Activated CD4-positive, alpha-beta memory T cell treated with anti-CD3 and anti-CD28 coated beads for 36 hours (primary cell): Measurements from ENCODE around the gene WDFY4. TPM values are rescaled to one million over a fixed set of nuclear protein-coding genes. Genes with fewer than 3 reads are reported as not detected.
A peak's percentile ranks its signal among the peaks of the same experiment; 100 is the strongest.

ENCODE experiments used
- CTCF ChIA-PET: fragments of 350-600 bp; sonication (Branson Sonifier 250); formaldehyde crosslinking; loops from one replicate; lab custom pipeline; 2021; ENCODE audit warnings: antibody characterized with exemption, inconsistent platforms; lab: Charles Lee
- POLR2A ChIA-PET: fragments of 350-600 bp; sonication (Branson Sonifier 250); formaldehyde crosslinking; loops from one replicate; lab custom pipeline; 2021; ENCODE audit warnings: antibody characterized with exemption; lab: Charles Lee
- DNase-seq: peaks from one replicate; pipeline ENCODE4 v3.0.0-alpha.2; 2020
- H3K27ac Mint-ChIP-seq: one replicate; pipeline ENCODE4 v1.8.0; 2021; ENCODE audit warnings: mixed read lengths
- H3K27me3 Mint-ChIP-seq: one replicate; pipeline ENCODE4 v1.8.0; 2021; ENCODE audit warnings: mixed read lengths
- H3K36me3 Mint-ChIP-seq: one replicate; pipeline ENCODE4 v1.8.0; 2021; ENCODE audit warnings: mixed read lengths
- H3K4me1 Mint-ChIP-seq: one replicate; pipeline ENCODE4 v1.8.0; 2021; ENCODE audit warnings: low read depth, mixed read lengths
- H3K4me3 Mint-ChIP-seq: one replicate; pipeline ENCODE4 v1.8.0; 2021; ENCODE audit warnings: mild to moderate bottlenecking, mixed read lengths
- H3K9me3 Mint-ChIP-seq: one replicate; pipeline ENCODE4 v1.8.0; 2021; ENCODE audit warnings: mixed read lengths
- intact Hi-C: fragments of 100-400 bp; cut with micrococcal nuclease; formaldehyde crosslinking; loops from one replicate; pipeline ENCODE4 v1.15.1; 2023
- total RNA-seq, 2 experiments: library from RNA; stranded (reverse); gene quantifications; one replicate each; pipeline ENCODE4 v1.2.3, GENCODE V29; 2021

The WDFY4 gene
- total RNA-seq, 2 experiments from 2014 or later, result not detected

GRCh38 chr10:48800007-48800675, 115.5 kb downstream of the WDFY4 start:
- CTCF ChIA-PET, result no interaction called here
- H3K27me3 Mint-ChIP-seq, result no peaks in the 10 kb centered on the region
- H3K9me3 Mint-ChIP-seq, result peaks cover 9% of the 10 kb centered on the region
- DNase-seq, result no peak
- intact Hi-C loops, result no loop called here
- H3K27ac Mint-ChIP-seq, result peak overlapping the region; percentile 25
- no peak overlapping the region for H3K4me3 Mint-ChIP-seq
- H3K4me1 Mint-ChIP-seq, result peaks cover 22% of the 10 kb centered on the region
- POLR2A ChIA-PET, result no interaction called here
- peaks cover 5% of the 10 kb centered on the region for H3K36me3 Mint-ChIP-seq

GRCh38 chr10:48801001-48801421, 116.3 kb downstream of the WDFY4 start:
- H3K4me3 Mint-ChIP-seq, result no peak overlapping the region
- H3K36me3 Mint-ChIP-seq, result peaks cover 5% of the 10 kb centered on the region
- DNase-seq, result no peak
- H3K27me3 Mint-ChIP-seq, result no peaks in the 10 kb centered on the region
- CTCF ChIA-PET, result no interaction called here
- POLR2A ChIA-PET, result no interaction called here
- H3K4me1 Mint-ChIP-seq, result peaks cover 24% of the 10 kb centered on the region
- intact Hi-C loops, result no loop called here
- no peak overlapping the region for H3K27ac Mint-ChIP-seq
- peaks cover 9% of the 10 kb centered on the region for H3K9me3 Mint-ChIP-seq

GRCh38 chr10:48802611-48803071, 118.0 kb downstream of the WDFY4 start:
- no peak for DNase-seq
- CTCF ChIA-PET, result interaction anchor here (1.0 kb wide), 1 partner anchor 716 kb away, joined by 3 read pairs; no protein-coding TSS in a partner anchor
- POLR2A ChIA-PET, result no interaction called here
- Mint-ChIP-seq H3K4me3 (no peak overlapping the region), H3K27ac (no peak overlapping the region), H3K27me3 (peaks cover 4% of the 10 kb centered on the region), H3K9me3 (peaks cover 9% of the 10 kb centered on the region), H3K4me1 (peaks cover 24% of the 10 kb centered on the region), H3K36me3 (peaks cover 5% of the 10 kb centered on the region)
- intact Hi-C loops, result no loop called here

- H3K4me3 Mint-ChIP-seq, result no peak overlapping the region
- H3K9me3 Mint-ChIP-seq, result peaks cover 9% of the 10 kb centered on the region
- CTCF ChIA-PET, result no interaction called here
- peaks cover 5% of the 10 kb centered on the region for H3K36me3 Mint-ChIP-seq
- no peak for DNase-seq
- H3K4me1 Mint-ChIP-seq, result peaks cover 24% of the 10 kb centered on the region
- POLR2A ChIA-PET, result no interaction called here
- peaks cover 4% of the 10 kb centered on the region for H3K27me3 Mint-ChIP-seq
- intact Hi-C loops, result no loop called here
- H3K27ac Mint-ChIP-seq, result no peak overlapping the region
Observed at GRCh38 chr10:48803801-48804584, 119.3 kb downstream of the WDFY4 start.

GRCh38 chr10:48804740-48805182, 120.1 kb downstream of the WDFY4 start:
- no peak overlapping the region for H3K4me3 Mint-ChIP-seq
- no peak overlapping the region for H3K27ac Mint-ChIP-seq
- POLR2A ChIA-PET, result no interaction called here
- no peak for DNase-seq
- CTCF ChIA-PET, result no interaction called here
- intact Hi-C loops, result no loop called here
- H3K36me3 Mint-ChIP-seq, result peaks cover 5% of the 10 kb centered on the region
- peaks cover 4% of the 10 kb centered on the region for H3K27me3 Mint-ChIP-seq
- peaks cover 22% of the 10 kb centered on the region for H3K4me1 Mint-ChIP-seq
- peaks cover 5% of the 10 kb centered on the region for H3K9me3 Mint-ChIP-seq

GRCh38 chr10:48805411-48805810, 120.7 kb downstream of the WDFY4 start:
- Mint-ChIP-seq H3K4me1 (peaks cover 17% of the 10 kb centered on the region), H3K27ac (no peak overlapping the region), H3K27me3 (peaks cover 4% of the 10 kb centered on the region), H3K9me3 (peaks cover under 1% of the 10 kb centered on the region), H3K4me3 (no peak overlapping the region), H3K36me3 (peaks cover under 1% of the 10 kb centered on the region)
- DNase-seq, result no peak
- intact Hi-C loops, result no loop called here
- CTCF ChIA-PET, result no interaction called here
- POLR2A ChIA-PET, result no interaction called here

- peaks cover 14% of the 10 kb centered on the region for H3K4me1 Mint-ChIP-seq
- intact Hi-C loops, result no loop called here
Observed at GRCh38 chr10:48805848-48806247, 121.2 kb downstream of the WDFY4 start.

GRCh38 chr10:48806342-48806741, 121.7 kb downstream of the WDFY4 start:
- H3K36me3 Mint-ChIP-seq, result no peaks in the 10 kb centered on the region
- DNase-seq, result no peak
- H3K4me3 Mint-ChIP-seq, result no peak overlapping the region
- H3K4me1 Mint-ChIP-seq, result peaks cover 9% of the 10 kb centered on the region
- no peak overlapping the region for H3K27ac Mint-ChIP-seq
- intact Hi-C loops, result no loop called here
- POLR2A ChIA-PET, result no interaction called here
- H3K9me3 Mint-ChIP-seq, result no peaks in the 10 kb centered on the region
- CTCF ChIA-PET, result no interaction called here
- H3K27me3 Mint-ChIP-seq, result peaks cover 4% of the 10 kb centered on the region

More at GRCh38 chr10:48805848-48806247, 121.2 kb downstream of the WDFY4 start:
- CTCF ChIA-PET, result no interaction called here
- no peak overlapping the region for H3K27ac Mint-ChIP-seq
- no peaks in the 10 kb centered on the region for H3K9me3 Mint-ChIP-seq
- no peak overlapping the region for H3K4me3 Mint-ChIP-seq
- H3K36me3 Mint-ChIP-seq, result no peaks in the 10 kb centered on the region
- POLR2A ChIA-PET, result no interaction called here
- peaks cover 4% of the 10 kb centered on the region for H3K27me3 Mint-ChIP-seq
- no peak for DNase-seq

GRCh38 chr10:48807791-48808470, 123.3 kb downstream of the WDFY4 start:
- Mint-ChIP-seq H3K4me3 (no peak overlapping the region), H3K4me1 (peaks cover 7% of the 10 kb centered on the region), H3K36me3 (no peaks in the 10 kb centered on the region), H3K27me3 (peaks cover 6% of the 10 kb centered on the region), H3K27ac (no peak overlapping the region), H3K9me3 (no peaks in the 10 kb centered on the region)
- ChIA-PET POLR2A (no interaction called here), CTCF (no interaction called here)
- intact Hi-C loops, result no loop called here
- no peak for DNase-seq

GRCh38 chr10:48809261-48809660, 124.6 kb downstream of the WDFY4 start:
- Mint-ChIP-seq H3K27ac (no peak overlapping the region), H3K27me3 (peaks cover 6% of the 10 kb centered on the region), H3K4me1 (peaks cover 7% of the 10 kb centered on the region), H3K9me3 (no peaks in the 10 kb centered on the region), H3K36me3 (no peaks in the 10 kb centered on the region), H3K4me3 (no peak overlapping the region)
- no peak for DNase-seq
- POLR2A ChIA-PET, result no interaction called here
- CTCF ChIA-PET, result no interaction called here
- intact Hi-C loops, result no loop called here

- H3K4me1 Mint-ChIP-seq, result no peaks in the 10 kb centered on the region
- H3K36me3 Mint-ChIP-seq, result no peaks in the 10 kb centered on the region
- no peaks in the 10 kb centered on the region for H3K9me3 Mint-ChIP-seq
- H3K27me3 Mint-ChIP-seq, result peaks cover 7% of the 10 kb centered on the region
- ChIA-PET POLR2A (no interaction called here), CTCF (no interaction called here)
- DNase-seq, result no peak
- H3K27ac Mint-ChIP-seq, result no peak overlapping the region
- intact Hi-C loops, result no loop called here
- H3K4me3 Mint-ChIP-seq, result no peak overlapping the region
Observed at GRCh38 chr10:48811461-48811860, 126.8 kb downstream of the WDFY4 start.

- Mint-ChIP-seq H3K27me3 (peaks cover 6% of the 10 kb centered on the region), H3K36me3 (no peaks in the 10 kb centered on the region), H3K9me3 (no peaks in the 10 kb centered on the region), H3K4me1 (no peaks in the 10 kb centered on the region), H3K27ac (no peak overlapping the region), H3K4me3 (no peak overlapping the region)
- POLR2A ChIA-PET, result no interaction called here
- CTCF ChIA-PET, result no interaction called here
- intact Hi-C loops, result no loop called here
- no peak for DNase-seq
Observed at GRCh38 chr10:48811917-48812316, 127.2 kb downstream of the WDFY4 start.
